Thyroid gland (tissue), 4 donors: Measurements from ENCODE around the gene FNBP1. TPM values are rescaled to one million over a fixed set of nuclear protein-coding genes. Genes with fewer than 3 reads are reported as not detected.

ENCODE experiments used
- DNase-seq, 2 donors: peaks; one replicate each; pipeline ENCODE4 v3.0.0-alpha.2; 2019
- H3K27ac ChIP-seq, 3 donors: fragments of 200-600 bp; sonication (generic); 1 replicate in 2 of 3; 2 replicates in 1 of 3; pipeline ENCODE4 v1.5.1; 2016 to 2019; ENCODE audit warnings: mild to moderate bottlenecking in 1 of 3, moderate library complexity in 1 of 3
- H3K27me3 ChIP-seq: fragments of 200-600 bp; sonication (generic); one replicate; pipeline ENCODE4 v1.5.1; 2019
- H3K36me3 ChIP-seq, 2 donors: fragments of 200-600 bp; sonication (generic); one replicate each; pipeline ENCODE4 v1.5.1; 2016 to 2019
- H3K4me1 ChIP-seq, 2 donors: fragments of 200-600 bp; sonication (generic); one replicate each; pipeline ENCODE4 v1.5.1; 2017 to 2019
- H3K4me3 ChIP-seq, 3 donors: fragments of 200-600 bp; sonication (generic); replicated peaks in 1 of 3; 1 replicate in 2 of 3; 2 replicates in 1 of 3; pipeline ENCODE4 v1.5.1; 2016; ENCODE audit warnings: mild to moderate bottlenecking in 1 of 3
- H3K9me3 ChIP-seq: fragments of 200-600 bp; sonication (generic); one replicate; pipeline ENCODE4 v1.5.1; 2017
- CTCF ChIP-seq, 6 experiments: fragments of 200-600 bp in 3 of 6; fragments of 450-650 bp in 3 of 6; sonication (generic) in 3 of 6; IDR thresholded peaks; one replicate each; pipeline ENCODE4 v1.5.1; 2016 to 2019; ENCODE audit warnings: antibody characterized with exemption in 6 of 6, mild to moderate bottlenecking in 2 of 6, inconsistent platforms in 1 of 6, moderate library complexity in 1 of 6
- POLR2A ChIP-seq, 2 donors: fragments of 450-650 bp; IDR thresholded peaks; one replicate each; pipeline ENCODE4 v1.6.1; 2017; ENCODE audit warnings: antibody characterized with exemption in 2 of 2, mild to moderate bottlenecking in 2 of 2, moderate library complexity in 1 of 2
- WGBS, 2 donors: methylation state at CpG; one replicate each; pipeline ENCODE4 v1.1.5; 2017; 5-methylcytosine and 5-hydroxymethylcytosine counted together
- intact Hi-C: fragments of 100-400 bp; cut with DNase I; formaldehyde crosslinking; loops from one replicate; pipeline ENCODE4 v1.15.1; 2023
- total RNA-seq, 4 donors: library from RNA; depleted of rRNA; stranded (reverse); fragments of >200 nt; gene quantifications; one replicate each; pipeline ENCODE4 v1.2.3, GENCODE V29; 2016

FNBP1 gene
- total RNA-seq, 4 donors from 2014 or later = 55.8 to 78.5 (median 76.0) TPM

DNA sequence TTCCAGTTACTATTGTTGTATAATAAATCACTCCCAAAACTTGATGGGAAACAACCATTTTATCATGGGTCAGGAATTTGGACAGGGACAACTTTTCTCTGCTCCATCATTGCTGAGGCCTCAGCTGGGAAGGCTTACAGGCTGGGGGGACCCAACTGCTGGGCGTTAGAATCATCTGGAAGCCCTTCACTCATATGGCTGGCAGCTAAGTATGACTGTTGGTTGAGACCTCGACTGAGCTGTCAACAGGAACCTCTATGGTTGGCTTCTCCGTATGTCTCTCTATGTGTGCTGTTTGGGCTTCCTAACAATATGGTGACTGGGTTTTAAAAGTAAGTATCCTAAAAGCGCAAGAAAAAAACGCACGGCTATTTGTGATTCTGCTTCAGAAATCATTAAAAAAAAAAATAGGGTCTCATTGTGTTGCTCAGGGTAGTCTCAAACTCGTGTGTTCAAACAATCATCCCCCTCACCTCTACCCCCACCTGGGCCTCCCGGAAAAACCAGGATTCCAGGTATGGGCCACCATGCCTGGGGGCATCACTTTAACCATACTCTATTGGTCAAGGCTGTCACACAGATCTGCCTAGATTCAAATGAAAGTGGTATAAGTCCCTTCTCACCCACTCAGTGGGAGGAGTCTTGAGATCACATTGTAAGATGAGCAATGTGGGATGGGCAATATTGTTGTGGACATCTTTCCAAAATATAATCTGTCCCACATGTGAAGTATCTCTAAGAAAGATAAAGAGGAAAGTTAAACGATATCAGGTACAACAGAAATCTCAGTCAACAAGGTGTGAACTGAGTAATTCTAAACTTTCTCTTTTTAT, 15.2 kb downstream of the FNBP1 start:
- H3K4me3 ChIP-seq = no peak overlapping the region
- no peaks in the 10 kb centered on the region for H3K9me3 ChIP-seq
- H3K27ac ChIP-seq = peak overlapping the region; percentile 4 to 44 (median 8)
- no peaks in the 10 kb centered on the region for H3K36me3 ChIP-seq
- no peaks in the 10 kb centered on the region for H3K27me3 ChIP-seq
- WGBS, 2 donors = 89 to 90% methylated on average over 9 of the region's 9 CpGs
- intact Hi-C loops = no loop called here
- DNase-seq = no peak
- TF ChIP-seq POLR2A (IDR thresholded peaks at IDR 0.05) = no peak
- no peak for TF ChIP-seq CTCF (IDR thresholded peaks at IDR 0.05)
- H3K4me1 ChIP-seq = peaks cover 64 to 84% of the 10 kb centered on the region in 2 donors

DNA sequence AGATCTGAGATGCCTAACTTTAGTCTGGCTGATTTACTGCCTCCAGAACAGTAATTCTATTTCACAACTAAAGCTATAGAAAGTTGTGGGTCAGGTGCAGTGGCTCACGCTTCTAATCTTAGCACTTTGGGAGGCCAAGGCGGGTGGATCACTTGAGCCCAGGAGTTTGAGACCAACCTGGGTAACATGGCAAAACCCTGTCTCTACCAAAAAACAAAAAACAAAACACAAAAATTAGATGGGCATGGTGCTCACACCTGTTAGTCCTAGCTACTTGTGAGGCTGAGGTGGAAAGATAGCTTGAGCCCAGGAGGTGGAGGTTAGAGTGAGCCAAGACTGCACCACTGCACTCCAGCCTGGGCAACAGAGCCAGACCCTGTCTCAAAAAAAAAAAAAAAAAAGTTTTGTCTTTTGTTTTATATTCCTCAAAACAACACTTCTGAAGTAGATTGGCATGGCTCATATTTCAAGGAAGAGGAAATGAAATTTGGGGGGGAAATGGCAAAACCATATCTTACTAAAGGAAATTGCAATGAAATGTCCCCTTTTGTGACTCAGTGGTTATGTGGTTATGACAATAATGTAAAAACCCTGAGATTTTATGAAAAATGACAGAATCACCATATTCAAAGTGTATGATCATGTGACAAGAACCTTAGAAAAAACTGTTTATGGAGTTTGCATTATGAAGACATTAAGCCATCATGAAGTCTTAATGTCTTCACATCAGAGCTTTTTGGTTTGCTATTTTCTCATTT, 16.2 kb downstream of the FNBP1 start:
- intact Hi-C loops = no loop called here
- Histone ChIP-seq H3K4me3 (no peak overlapping the region), H3K27me3 (no peaks in the 10 kb centered on the region), H3K4me1 (peaks cover 54 to 82% of the 10 kb centered on the region in 2 donors), H3K36me3 (no peaks in the 10 kb centered on the region), H3K9me3 (no peaks in the 10 kb centered on the region), H3K27ac (peak overlapping the region; percentile 7 to 94 (median 23))
- WGBS, 2 donors = 85 to 90% methylated on average over 2 of the region's 2 CpGs
- no peak for DNase-seq
- TF ChIP-seq CTCF (IDR thresholded peaks at IDR 0.05) (no peak), POLR2A (IDR thresholded peaks at IDR 0.05) (no peak)

GRCh38 chr9:130024597-130024994, 18.4 kb downstream of the FNBP1 start:
- WGBS, 2 donors = 41 to 55% methylated on average over 5 of the region's 5 CpGs
- H3K27ac ChIP-seq = peak overlapping the region; percentile 88 to 94 (median 93)
- peak; percentile 66 to 76 for DNase-seq
- H3K27me3 ChIP-seq = no peaks in the 10 kb centered on the region
- H3K9me3 ChIP-seq = no peaks in the 10 kb centered on the region
- TF ChIP-seq CTCF (IDR thresholded peaks at IDR 0.05) (no peak), POLR2A (IDR thresholded peaks at IDR 0.05) (no peak)
- intact Hi-C loops = no loop called here
- no peak overlapping the region for H3K4me3 ChIP-seq
- no peaks in the 10 kb centered on the region for H3K36me3 ChIP-seq
- peaks cover 50 to 84% of the 10 kb centered on the region in 2 donors for H3K4me1 ChIP-seq

GRCh38 chr9:130023994-130024596, 18.9 kb downstream of the FNBP1 start:
- intact Hi-C loops = no loop called here
- TF ChIP-seq POLR2A (IDR thresholded peaks at IDR 0.05) (no peak), CTCF (IDR thresholded peaks at IDR 0.05) (no peak)
- Histone ChIP-seq H3K36me3 (no peaks in the 10 kb centered on the region), H3K27me3 (no peaks in the 10 kb centered on the region), H3K9me3 (no peaks in the 10 kb centered on the region), H3K4me1 (peaks cover 46 to 84% of the 10 kb centered on the region in 2 donors), H3K27ac (peak overlapping the region; percentile 88 to 94 (median 93)), H3K4me3 (no peak overlapping the region)
- 85 to 98% methylated on average over 3 of the region's 3 CpGs for WGBS, 2 donors
- no peak for DNase-seq
